SK-N-SH (cell line): ENCODE measurements around the gene APOE. TPM values are rescaled to one million over a fixed set of nuclear protein-coding genes. Genes with fewer than 3 reads are reported as not detected.

Source experiments
- CTCF ChIA-PET: fragments of 300-600, 350-600 bp; formaldehyde crosslinking; extraction: SDS; loops from one replicate; lab custom pipeline; 2021; lab: Yijun Ruan, JAX
- POLR2A ChIA-PET: fragments of 350-600 bp; sonication (Branson Sonifier 250); formaldehyde crosslinking; extraction: SDS; loops from one replicate; lab custom pipeline; 2020; ENCODE audit warnings: antibody characterized with exemption, inconsistent platforms; lab: Yijun Ruan, JAX
- DNase-seq: peaks from one replicate; pipeline ENCODE4 v3.0.0; 2012
- H2AFZ ChIP-seq: fragments of 200-600 bp; sonication (generic); 2 replicates; pipeline ENCODE4 v1.8.1; 2016; ENCODE audit warnings: antibody characterized with exemption, mild to moderate bottlenecking, low read depth
- H3F3A ChIP-seq: fragments of 200-600 bp; sonication (generic); replicated peaks from 2 replicates; pipeline ENCODE3; 2016; ENCODE audit warnings: antibody characterized with exemption, mild to moderate bottlenecking; ENCODE audit not compliant: insufficient read depth
- H3K27ac ChIP-seq, 2 experiments: fragments of 200-500 bp in 1 of 2; fragments of 200-600 bp in 1 of 2; sonication (Bioruptor generic) in 1 of 2; sonication (generic), shearing (Covaris generic) in 1 of 2; 2 replicates each; pipeline versions ENCODE4 v1.5.1 to v1.6.1; 2014 to 2016; ENCODE audit warnings: low read depth in 2 of 2, inconsistent platforms in 1 of 2, low read length in 1 of 2, mild to moderate bottlenecking in 1 of 2, mixed read lengths in 1 of 2
- H3K27me3 ChIP-seq: fragments of 200-600 bp; sonication (generic), shearing (Covaris generic); 2 replicates; pipeline ENCODE4 v1.6.1; 2016; ENCODE audit warnings: mixed run types; ENCODE audit not compliant: insufficient read depth
- H3K36me3 ChIP-seq, 2 experiments: fragments of 200-500 bp in 1 of 2; fragments of 200-600 bp in 1 of 2; sonication (Bioruptor generic) in 1 of 2; sonication (generic) in 1 of 2; replicated peaks in 1 of 2; 2 replicates each; pipeline versions ENCODE3 to v1.5.1; 2014 to 2016; ENCODE audit warnings: low read length in 1 of 2, mild to moderate bottlenecking in 1 of 2; ENCODE audit not compliant: insufficient read depth in 2 of 2, control insufficient read depth in 1 of 2
- H3K4me1 ChIP-seq, 2 experiments: fragments of 200-500 bp in 1 of 2; fragments of 200-600 bp in 1 of 2; sonication (Bioruptor generic) in 1 of 2; sonication (generic), shearing (Covaris generic) in 1 of 2; 2 replicates each; pipeline versions ENCODE4 v1.5.1 to v1.6.1; 2014 to 2016; ENCODE audit warnings: low read depth in 1 of 2, low read length in 1 of 2, mixed run types in 1 of 2; ENCODE audit not compliant: insufficient read depth in 2 of 2, control insufficient read depth in 1 of 2
- H3K4me2 ChIP-seq: fragments of 200-600 bp; sonication (generic), shearing (Covaris generic); 2 replicates; pipeline ENCODE4 v1.6.1; 2017; ENCODE audit warnings: mixed run types
- H3K4me3 ChIP-seq, 2 experiments: fragments of 200-500 bp in 1 of 2; fragments of 200-600 bp in 1 of 2; sonication (Bioruptor generic) in 1 of 2; sonication (generic), shearing (Covaris generic) in 1 of 2; 2 replicates each; pipeline versions ENCODE4 v1.5.1 to v1.8.1; 2014 to 2016; ENCODE audit warnings: low read depth in 2 of 2, inconsistent platforms in 1 of 2, low read length in 1 of 2, mild to moderate bottlenecking in 1 of 2, mixed read lengths in 1 of 2, moderate library complexity in 1 of 2
- H3K79me2 ChIP-seq: fragments of 200-600 bp; sonication (generic); 2 replicates; pipeline ENCODE4 v1.8.1; 2017; ENCODE audit warnings: mild to moderate bottlenecking; ENCODE audit not compliant: insufficient read depth
- H3K9ac ChIP-seq: fragments of 200-600 bp; sonication (generic); 2 replicates; pipeline ENCODE4 v1.6.1; 2017; ENCODE audit warnings: mixed run types
- H3K9me2 ChIP-seq: fragments of 200-600 bp; sonication (generic); 2 replicates; pipeline ENCODE4 v1.6.1; 2017; ENCODE audit warnings: mixed run types
- H3K9me3 ChIP-seq: fragments of 200-600 bp; sonication (generic); 2 replicates; pipeline ENCODE4 v1.6.1; 2017; ENCODE audit warnings: mixed run types, mild to moderate bottlenecking, moderate library complexity
- H4K20me1 ChIP-seq: fragments of 200-600 bp; sonication (generic); 2 replicates; pipeline ENCODE4 v1.6.1; 2017; ENCODE audit warnings: mild to moderate bottlenecking, mixed run types; ENCODE audit not compliant: insufficient read depth
- CHD2 ChIP-seq: fragments of 150-350 bp; IDR thresholded peaks from 2 replicates; pipeline ENCODE4 v1.6.1; 2018; ENCODE audit warnings: low read length; ENCODE audit not compliant: partially characterized antibody
- ELF1 ChIP-seq: IDR thresholded peaks from 2 replicates; pipeline ENCODE4 v1.4.0; 2012
- EP300 ChIP-seq, 2 experiments: IDR thresholded peaks; 2 replicates each; pipeline versions ENCODE4 v1.4.0 to v1.6.1; 2012; ENCODE audit warnings: borderline replicate concordance in 1 of 2, low read depth in 1 of 2, low read length in 1 of 2
- FOSL2 ChIP-seq: IDR thresholded peaks from 2 replicates; pipeline ENCODE4 v1.4.0; 2012; ENCODE audit warnings: low read depth, mild to moderate bottlenecking, moderate library complexity, borderline replicate concordance
- FOXJ3 ChIP-seq: sonication (generic); formaldehyde crosslinking; IDR thresholded peaks from 2 replicates; pipeline ENCODE4 v1.5.1; 2020; ENCODE audit warnings: mild to moderate bottlenecking, missing genetic modification reagents
- FOXM1 ChIP-seq: IDR thresholded peaks from 2 replicates; pipeline ENCODE4 v1.4.0; 2012; ENCODE audit warnings: low read depth, mild to moderate bottlenecking
- GABPA ChIP-seq: IDR thresholded peaks from 2 replicates; pipeline ENCODE4 v1.4.0; 2012; ENCODE audit warnings: low read depth, mild to moderate bottlenecking
- GATA2 ChIP-seq: sonication (generic); formaldehyde crosslinking; IDR thresholded peaks from 2 replicates; pipeline ENCODE4 v1.5.0; 2020; ENCODE audit warnings: mild to moderate bottlenecking, missing genetic modification reagents
- JUND ChIP-seq: IDR thresholded peaks from 2 replicates; pipeline ENCODE4 v1.4.0; 2012
- NFIC ChIP-seq: IDR thresholded peaks from 2 replicates; pipeline ENCODE4 v1.4.0; 2012; ENCODE audit warnings: borderline replicate concordance
- NRF1 ChIP-seq: IDR thresholded peaks from 2 replicates; pipeline ENCODE4 v1.6.1; 2012; ENCODE audit warnings: low read depth, mild to moderate bottlenecking, low read length
- POLR2AphosphoS5 ChIP-seq: IDR thresholded peaks from 2 replicates; pipeline ENCODE4 v1.6.1; 2012; ENCODE audit warnings: low read depth, low read length
- RAD21 ChIP-seq: IDR thresholded peaks from 2 replicates; pipeline ENCODE4 v1.6.1; 2012; ENCODE audit warnings: mild to moderate bottlenecking, low read length
- RCOR1 ChIP-seq: fragments of 150-350 bp; IDR thresholded peaks from 2 replicates; pipeline ENCODE4 v1.6.1; 2017; ENCODE audit warnings: antibody characterized with exemption, low read length
- RXRA ChIP-seq: IDR thresholded peaks from 2 replicates; pipeline ENCODE4 v1.4.0; 2012; ENCODE audit warnings: low read depth, mild to moderate bottlenecking, borderline replicate concordance
- SIN3A ChIP-seq: IDR thresholded peaks from 2 replicates; pipeline ENCODE4 v1.6.1; 2012; ENCODE audit warnings: low read depth, mild to moderate bottlenecking, low read length, moderate library complexity, borderline replicate concordance
- TEAD4 ChIP-seq: IDR thresholded peaks from 2 replicates; pipeline ENCODE4 v1.4.0; 2012; ENCODE audit warnings: mild to moderate bottlenecking, borderline replicate concordance; ENCODE audit not compliant: insufficient read depth
- YY1 ChIP-seq: IDR thresholded peaks from 2 replicates; pipeline ENCODE4 v1.4.0; 2012; ENCODE audit warnings: low read depth, mild to moderate bottlenecking
- WGBS: methylation state at CpG from one replicate; pipeline ENCODE4 v1.1.6; 2017; ENCODE audit warnings: low lambda C conversion rate; 5-methylcytosine and 5-hydroxymethylcytosine counted together
- polyA plus RNA-seq, 3 experiments: library from polyadenylated mRNA; depleted of rRNA; stranded (reverse); fragments of >200 nt; gene quantifications; 2 replicates each; pipeline ENCODE4 v1.2.3, GENCODE V29; 2012
- TF ChIP-seq, protein P1 (sequence below): fragments of 150-350 bp; IDR thresholded peaks from 2 replicates; pipeline ENCODE4 v1.6.1; 2016; ENCODE audit warnings: mild to moderate bottlenecking, low read depth, low read length
- TF ChIP-seq, protein P2 (sequence below): IDR thresholded peaks from 2 replicates; pipeline ENCODE4 v1.4.0; 2012; ENCODE audit warnings: low read depth, borderline replicate concordance
- TF ChIP-seq, protein P3 (sequence below): IDR thresholded peaks from 2 replicates; pipeline ENCODE4; 2012
- TF ChIP-seq, protein P4 (sequence below): IDR thresholded peaks from 2 replicates; pipeline ENCODE4 v1.4.0; 2012; ENCODE audit warnings: low read depth, borderline replicate concordance

The APOE gene
- polyA plus RNA-seq, 1 of the 3 experiments (the other 2 are of a cell fraction) = 56.0 TPM

DNA sequence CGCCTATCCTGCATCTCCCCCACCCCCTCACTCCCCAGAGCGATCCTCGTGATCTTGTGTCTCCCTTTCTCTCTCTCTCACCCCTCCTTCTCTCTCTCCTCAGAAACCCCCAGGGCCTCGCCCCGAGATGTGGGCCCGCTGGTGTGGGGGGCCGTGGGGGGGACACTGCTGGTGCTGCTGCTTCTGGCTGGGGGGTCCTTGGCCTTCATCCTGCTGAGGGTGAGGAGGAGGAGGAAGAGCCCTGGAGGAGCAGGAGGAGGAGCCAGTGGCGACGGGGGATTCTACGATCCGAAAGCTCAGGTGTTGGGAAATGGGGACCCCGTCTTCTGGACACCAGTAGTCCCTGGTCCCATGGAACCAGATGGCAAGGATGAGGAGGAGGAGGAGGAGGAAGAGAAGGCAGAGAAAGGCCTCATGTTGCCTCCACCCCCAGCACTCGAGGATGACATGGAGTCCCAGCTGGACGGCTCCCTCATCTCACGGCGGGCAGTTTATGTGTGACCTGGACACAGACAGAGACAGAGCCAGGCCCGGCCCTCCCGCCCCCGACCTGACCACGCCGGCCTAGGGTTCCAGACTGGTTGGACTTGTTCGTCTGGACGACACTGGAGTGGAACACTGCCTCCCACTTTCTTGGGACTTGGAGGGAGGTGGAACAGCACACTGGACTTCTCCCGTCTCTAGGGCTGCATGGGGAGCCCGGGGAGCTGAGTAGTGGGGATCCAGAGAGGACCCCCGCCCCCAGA, 27.3 kb upstream of the APOE start:
- Histone ChIP-seq H3K27ac (no peak overlapping the region), H3K79me2 (no peaks in the 10 kb centered on the region; the same call in 1 of the 2 replicates), H3K4me3 (no peak overlapping the region), H3K27me3 (no peaks in the 10 kb centered on the region), H3K9me3 (no peaks in the 10 kb centered on the region), H3K9me2 (no peaks in the 10 kb centered on the region), H3F3A (peaks cover 16% of the 10 kb centered on the region), H2AFZ (no peak overlapping the region), H3K4me2 (no peak overlapping the region), H3K36me3 (peaks cover 14 to 26% of the 10 kb centered on the region in 2 experiments), H3K4me1 (peaks cover 0 to 13% of the 10 kb centered on the region in 2 experiments; a peak in 3 of 4 replicates), H3K9ac (no peak overlapping the region), H4K20me1 (no peaks in the 10 kb centered on the region)
- TF ChIP-seq FOXM1 (no peak), EP300 (IDR thresholded peaks at IDR 0.05; ENCODE audit: borderline replicate concordance in 1 of 2, low read depth in 1 of 2, low read length in 1 of 2) (no peak), JUND (no peak), SIN3A (no peak), FOXJ3 (CRISPR knock-in tag) (no peak), ELF1 (no peak), FOSL2 (no peak)
- TF ChIP-seq, protein P1, sequence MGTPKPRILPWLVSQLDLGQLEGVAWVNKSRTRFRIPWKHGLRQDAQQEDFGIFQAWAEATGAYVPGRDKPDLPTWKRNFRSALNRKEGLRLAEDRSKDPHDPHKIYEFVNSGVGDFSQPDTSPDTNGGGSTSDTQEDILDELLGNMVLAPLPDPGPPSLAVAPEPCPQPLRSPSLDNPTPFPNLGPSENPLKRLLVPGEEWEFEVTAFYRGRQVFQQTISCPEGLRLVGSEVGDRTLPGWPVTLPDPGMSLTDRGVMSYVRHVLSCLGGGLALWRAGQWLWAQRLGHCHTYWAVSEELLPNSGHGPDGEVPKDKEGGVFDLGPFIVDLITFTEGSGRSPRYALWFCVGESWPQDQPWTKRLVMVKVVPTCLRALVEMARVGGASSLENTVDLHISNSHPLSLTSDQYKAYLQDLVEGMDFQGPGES = no peak
- CTCF ChIA-PET = no interaction called here
- WGBS = 82% methylated on average over 23 of the region's 26 CpGs
- POLR2A ChIA-PET = no interaction called here
- DNase-seq = no peak

DNA sequence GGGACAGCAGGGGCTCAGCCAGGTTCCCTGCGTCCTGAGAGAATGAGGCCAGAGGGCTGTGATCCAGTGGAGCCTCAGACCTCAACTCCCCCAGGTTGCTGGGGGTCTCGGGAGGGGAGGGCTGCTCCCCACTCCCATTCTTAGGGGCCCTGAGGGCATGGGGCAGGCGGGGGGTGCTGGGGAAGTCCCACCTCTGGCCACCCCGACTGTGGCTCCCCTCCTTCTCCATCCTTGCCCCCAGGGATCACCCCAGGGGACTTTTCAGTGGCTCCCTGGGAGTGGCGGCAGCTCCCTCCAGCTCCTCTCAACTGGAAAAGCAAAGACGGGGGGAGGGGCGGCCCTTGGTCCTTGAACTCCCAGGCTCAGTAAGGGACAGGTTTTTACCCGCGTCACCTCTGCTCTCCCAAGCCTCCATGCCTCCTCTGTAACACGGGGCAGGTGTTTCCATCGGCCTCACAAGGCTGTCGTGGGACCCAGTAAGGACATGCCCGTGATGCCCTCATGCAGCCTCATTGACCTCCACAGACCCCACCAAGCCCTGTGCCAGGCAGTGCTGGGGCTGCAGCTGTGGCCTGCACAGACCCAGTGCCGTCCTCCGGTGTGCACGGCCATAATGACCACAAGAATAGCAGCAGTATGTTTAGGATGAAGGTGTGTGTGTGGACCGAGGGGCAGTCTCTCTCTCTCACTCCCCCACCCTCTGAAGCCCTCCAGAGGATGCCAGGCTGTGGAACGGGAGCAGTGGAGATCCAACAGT, 26.1 kb upstream of the APOE start:
- no peaks in the 10 kb centered on the region for H3K9me2 ChIP-seq
- no peak overlapping the region for H3K9ac ChIP-seq
- ChIA-PET CTCF (interaction anchor here (0.6 kb wide), 1 partner anchor 223 kb away, joined by 3 read pairs; no protein-coding TSS in a partner anchor), POLR2A (no interaction called here)
- H4K20me1 ChIP-seq = no peaks in the 10 kb centered on the region
- TF ChIP-seq JUND = no peak
- no peak for TF ChIP-seq GABPA
- TF ChIP-seq, protein P2, sequence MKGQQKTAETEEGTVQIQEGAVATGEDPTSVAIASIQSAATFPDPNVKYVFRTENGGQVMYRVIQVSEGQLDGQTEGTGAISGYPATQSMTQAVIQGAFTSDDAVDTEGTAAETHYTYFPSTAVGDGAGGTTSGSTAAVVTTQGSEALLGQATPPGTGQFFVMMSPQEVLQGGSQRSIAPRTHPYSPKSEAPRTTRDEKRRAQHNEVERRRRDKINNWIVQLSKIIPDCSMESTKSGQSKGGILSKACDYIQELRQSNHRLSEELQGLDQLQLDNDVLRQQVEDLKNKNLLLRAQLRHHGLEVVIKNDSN = no peak
- no peak for TF ChIP-seq FOSL2
- TF ChIP-seq NFIC = no peak
- TF ChIP-seq, protein P3, sequence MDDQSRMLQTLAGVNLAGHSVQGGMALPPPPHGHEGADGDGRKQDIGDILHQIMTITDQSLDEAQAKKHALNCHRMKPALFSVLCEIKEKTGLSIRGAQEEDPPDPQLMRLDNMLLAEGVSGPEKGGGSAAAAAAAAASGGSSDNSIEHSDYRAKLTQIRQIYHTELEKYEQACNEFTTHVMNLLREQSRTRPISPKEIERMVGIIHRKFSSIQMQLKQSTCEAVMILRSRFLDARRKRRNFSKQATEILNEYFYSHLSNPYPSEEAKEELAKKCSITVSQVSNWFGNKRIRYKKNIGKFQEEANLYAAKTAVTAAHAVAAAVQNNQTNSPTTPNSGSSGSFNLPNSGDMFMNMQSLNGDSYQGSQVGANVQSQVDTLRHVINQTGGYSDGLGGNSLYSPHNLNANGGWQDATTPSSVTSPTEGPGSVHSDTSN = no peak
- TF ChIP-seq SIN3A = no peak
- no peak for TF ChIP-seq TEAD4
- no peak for TF ChIP-seq EP300 (IDR thresholded peaks at IDR 0.05; ENCODE audit: borderline replicate concordance in 1 of 2, low read depth in 1 of 2, low read length in 1 of 2)
- TF ChIP-seq POLR2AphosphoS5 = no peak
- no peak for TF ChIP-seq YY1
- TF ChIP-seq, protein P4, sequence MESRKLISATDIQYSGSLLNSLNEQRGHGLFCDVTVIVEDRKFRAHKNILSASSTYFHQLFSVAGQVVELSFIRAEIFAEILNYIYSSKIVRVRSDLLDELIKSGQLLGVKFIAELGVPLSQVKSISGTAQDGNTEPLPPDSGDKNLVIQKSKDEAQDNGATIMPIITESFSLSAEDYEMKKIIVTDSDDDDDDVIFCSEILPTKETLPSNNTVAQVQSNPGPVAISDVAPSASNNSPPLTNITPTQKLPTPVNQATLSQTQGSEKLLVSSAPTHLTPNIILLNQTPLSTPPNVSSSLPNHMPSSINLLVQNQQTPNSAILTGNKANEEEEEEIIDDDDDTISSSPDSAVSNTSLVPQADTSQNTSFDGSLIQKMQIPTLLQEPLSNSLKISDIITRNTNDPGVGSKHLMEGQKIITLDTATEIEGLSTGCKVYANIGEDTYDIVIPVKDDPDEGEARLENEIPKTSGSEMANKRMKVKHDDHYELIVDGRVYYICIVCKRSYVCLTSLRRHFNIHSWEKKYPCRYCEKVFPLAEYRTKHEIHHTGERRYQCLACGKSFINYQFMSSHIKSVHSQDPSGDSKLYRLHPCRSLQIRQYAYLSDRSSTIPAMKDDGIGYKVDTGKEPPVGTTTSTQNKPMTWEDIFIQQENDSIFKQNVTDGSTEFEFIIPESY = no peak
- TF ChIP-seq GATA2 = no peak
- no peak for TF ChIP-seq RAD21
- no peak for TF ChIP-seq NRF1
- no peak for TF ChIP-seq CHD2
- no peak for TF ChIP-seq RCOR1
- no peak for TF ChIP-seq RXRA
- H3K36me3 ChIP-seq = peaks cover 9 to 18% of the 10 kb centered on the region in 2 experiments
- H3K9me3 ChIP-seq = no peaks in the 10 kb centered on the region
- peaks cover 0 to 13% of the 10 kb centered on the region in 2 experiments; a peak in 3 of 4 replicates for H3K4me1 ChIP-seq
- DNase-seq = no peak
- no peak overlapping the region for H3K27ac ChIP-seq
- H3K27me3 ChIP-seq = no peaks in the 10 kb centered on the region
- no peak overlapping the region for H3K4me2 ChIP-seq
- peaks cover 23% of the 10 kb centered on the region for H3F3A ChIP-seq
- no peaks in the 10 kb centered on the region; the same call in 1 of the 2 replicates for H3K79me2 ChIP-seq
- H2AFZ ChIP-seq = no peak overlapping the region
- WGBS = 86% methylated on average over 15 of the region's 18 CpGs
- no peak overlapping the region for H3K4me3 ChIP-seq
